Liver (tissue), 9 donors: ENCODE data around the gene OR14A2. TPM values are rescaled to one million over a fixed set of nuclear protein-coding genes. Genes with fewer than 3 reads are reported as not detected.
"Not testable (repeated sequence)": the region's sequence is repeated elsewhere in the genome, so short reads cannot be mapped to it uniquely, and the experiment has no call there.

Source experiments
- DNase-seq: peaks from one replicate; pipeline ENCODE4 v3.0.0-alpha.2; 2017; ENCODE audit warnings: low spot score
- H3K27ac ChIP-seq, 2 donors: one replicate each; pipeline ENCODE4 v1.7.0; 2013; ENCODE audit warnings: inconsistent platforms in 2 of 2, low read length in 2 of 2, control low read depth in 1 of 2, low read depth in 1 of 2, mild to moderate bottlenecking in 1 of 2
- H3K27me3 ChIP-seq, 4 donors: one replicate each; pipeline versions ENCODE4 v1.6.1 to v1.7.0; 2013; ENCODE audit warnings: low read length in 3 of 4, inconsistent platforms in 1 of 4, mild to moderate bottlenecking in 1 of 4, moderate library complexity in 1 of 4; ENCODE audit not compliant: control insufficient read depth in 4 of 4, insufficient read depth in 4 of 4
- H3K36me3 ChIP-seq, 4 donors: one replicate each; pipeline versions ENCODE4 v1.6.1 to v1.7.0; 2013; ENCODE audit warnings: low read length in 3 of 4, mild to moderate bottlenecking in 3 of 4, low read depth in 1 of 4, moderate library complexity in 1 of 4; ENCODE audit not compliant: control insufficient read depth in 4 of 4, insufficient read depth in 3 of 4
- H3K4me1 ChIP-seq, 4 donors: one replicate each; pipeline versions ENCODE4 v1.6.1 to v1.7.0; 2013; ENCODE audit warnings: low read length in 3 of 4, mild to moderate bottlenecking in 3 of 4, moderate library complexity in 1 of 4; ENCODE audit not compliant: control insufficient read depth in 4 of 4, insufficient read depth in 4 of 4
- H3K4me3 ChIP-seq, 3 donors: one replicate each; pipeline versions ENCODE4 v1.6.1 to v1.7.0; 2013; ENCODE audit warnings: low read length in 3 of 3, control low read depth in 1 of 3, low read depth in 1 of 3, mild to moderate bottlenecking in 1 of 3
- H3K9ac ChIP-seq, 2 donors: one replicate each; pipeline ENCODE4 v1.7.0; 2013; ENCODE audit warnings: low read length in 2 of 2, mild to moderate bottlenecking in 2 of 2, moderate library complexity in 2 of 2, control low read depth in 1 of 2, low read depth in 1 of 2
- H3K9me3 ChIP-seq, 4 donors: one replicate each; pipeline versions ENCODE4 v1.6.1 to v1.7.0; 2013; ENCODE audit warnings: low read length in 3 of 4; ENCODE audit not compliant: control insufficient read depth in 4 of 4
- ATF3 ChIP-seq: IDR thresholded peaks from 2 replicates; pipeline ENCODE4 v1.6.1; 2016; ENCODE audit warnings: antibody characterized with exemption
- CTCF ChIP-seq: fragments of 150-350 bp; IDR thresholded peaks from 2 replicates; pipeline ENCODE4 v1.5.1; 2017; ENCODE audit warnings: improper control_type of control experiment, low read depth, low read length; ENCODE audit not compliant: missing input control
- EGR1 ChIP-seq, 2 donors: IDR thresholded peaks; 2 replicates each; pipeline ENCODE4 v1.6.1; 2016 to 2018; ENCODE audit warnings: antibody characterized with exemption in 2 of 2, low read depth in 2 of 2
- FOXA1 ChIP-seq: IDR thresholded peaks from 2 replicates; pipeline ENCODE4 v1.6.1; 2016; ENCODE audit warnings: antibody characterized with exemption
- GABPA ChIP-seq, 2 donors: IDR thresholded peaks in 1 of 2; conservative IDR thresholded peaks in 1 of 2; 2 replicates each; pipeline ENCODE4 v1.6.1; 2016; ENCODE audit warnings: antibody characterized with exemption in 2 of 2, mild to moderate bottlenecking in 1 of 2, moderate library complexity in 1 of 2
- HNF4A ChIP-seq, 2 donors: conservative IDR thresholded peaks; 2 replicates each; pipeline ENCODE4 v1.6.1; 2016; ENCODE audit warnings: antibody characterized with exemption in 2 of 2, mild to moderate bottlenecking in 2 of 2
- JUND ChIP-seq, 2 donors: IDR thresholded peaks; 2 replicates each; pipeline ENCODE4 v1.6.1; 2016; ENCODE audit warnings: antibody characterized with exemption in 2 of 2
- MAX ChIP-seq: IDR thresholded peaks from 2 replicates; pipeline ENCODE4 v1.6.1; 2016; ENCODE audit warnings: antibody characterized with exemption
- NR2F2 ChIP-seq: IDR thresholded peaks from 2 replicates; pipeline ENCODE4 v1.6.1; 2016; ENCODE audit warnings: antibody characterized with exemption
- RAD21 ChIP-seq, 2 donors: IDR thresholded peaks; 2 replicates each; pipeline ENCODE4 v1.6.1; 2016; ENCODE audit warnings: antibody characterized with exemption in 2 of 2, mild to moderate bottlenecking in 2 of 2
- SP1 ChIP-seq: IDR thresholded peaks from 2 replicates; pipeline ENCODE4 v1.6.1; 2018; ENCODE audit warnings: antibody characterized with exemption, mild to moderate bottlenecking
- TAF1 ChIP-seq: conservative IDR thresholded peaks from 2 replicates; pipeline ENCODE4 v1.6.1; 2016; ENCODE audit warnings: antibody characterized with exemption, mild to moderate bottlenecking
- ZBTB33 ChIP-seq: IDR thresholded peaks from 2 replicates; pipeline ENCODE4 v1.6.1; 2016; ENCODE audit warnings: antibody characterized with exemption
- WGBS: extraction: QIAGEN DNeasy Blood & Tissue Kit; methylation state at CpG from one replicate; pipeline ENCODE4 v1.1.7; 2013; 5-methylcytosine and 5-hydroxymethylcytosine counted together
- polyA plus RNA-seq, 2 donors: library from polyadenylated mRNA; stranded (reverse) in 1 of 2; unstranded in 1 of 2; fragments of 200-250 nt in 1 of 2; fragments of >200 nt in 1 of 2; fragmentation: Nextera tagmentation in 1 of 2; extraction: Ambion mirVana in 1 of 2; gene quantifications; one replicate each; pipeline versions ENCODE4 v1.2.1 to v1.2.3, GENCODE V29; 2013 to 2015
- total RNA-seq, 2 donors: library from RNA; depleted of rRNA; stranded (reverse); fragments of >200 nt; gene quantifications; one replicate each; pipeline ENCODE4 v1.2.3, GENCODE V29; 2014
- donor health status: healthy.
- donor health status: healthy.
- donor health status: healthy.
- donor health status: healthy.
- donor health status: healthy.

Gene OR14A2
- total and polyA plus RNA-seq, 4 donors, result not detected

GRCh38 chr1:247747616-247748015 lies 325 bp downstream of the OR14A2 start (continued):
- TF ChIP-seq RAD21 (IDR thresholded peaks at IDR 0.05) (no peak), TAF1 (no peak), EGR1 (IDR thresholded peaks at IDR 0.05; ENCODE audit: low read depth in 2 of 2) (no peak), NR2F2 (no peak)

- Histone ChIP-seq H3K4me1 (no peaks in the 10 kb centered on the region), H3K27ac (no peak overlapping the region), H3K4me3 (no peak overlapping the region), H3K36me3 (no peaks in the 10 kb centered on the region), H3K27me3 (peaks cover 0 to 3% (median 0%) of the 10 kb centered on the region in 4 donors), H3K9me3 (peaks cover 0 to 8% (median under 1%) of the 10 kb centered on the region in 4 donors), H3K9ac (no peak overlapping the region)
- DNase-seq, result no peak
- WGBS, result 67% methylated on average over 3 of the region's 3 CpGs
- TF ChIP-seq ZBTB33, result no peak
- no peak for TF ChIP-seq MAX
- no peak for TF ChIP-seq ATF3
- TF ChIP-seq FOXA1, result no peak
- no peak for TF ChIP-seq SP1
- TF ChIP-seq JUND (IDR thresholded peaks at IDR 0.05), result no peak
- no peak for TF ChIP-seq HNF4A (conservative IDR thresholded peaks at IDR 0.05)
- no peak for TF ChIP-seq GABPA (IDR thresholded peaks at IDR 0.05 in 1 of 2, conservative IDR thresholded peaks at IDR 0.05 in 1 of 2)
- no peak for TF ChIP-seq RAD21 (IDR thresholded peaks at IDR 0.05)
- no peak for TF ChIP-seq NR2F2
- TF ChIP-seq CTCF, result no peak
- TF ChIP-seq TAF1, result no peak
Observed at GRCh38 chr1:247746391-247746935, 1.5 kb downstream of the OR14A2 start.

GRCh38 chr1:247742215-247742760 lies 5.7 kb downstream of the OR14A2 start:
- not testable (repeated sequence) for DNase-seq, H3K27ac ChIP-seq, H3K27me3 ChIP-seq, H3K4me3 ChIP-seq, H3K9ac ChIP-seq, H3K9me3 ChIP-seq, H3K36me3 ChIP-seq, H3K4me1 ChIP-seq
- WGBS, result 57% methylated on average over 3 of the region's 3 CpGs
